Gastrocnemius medialis (tissue), 4 donors: ENCODE measurements around the gene VPS18. TPM values are rescaled to one million over a fixed set of nuclear protein-coding genes. Genes with fewer than 3 reads are reported as not detected.

Experiments used
- ATAC-seq, 2 donors: fragments of 150-250 bp; one replicate each; pipeline ENCODE4 v1.9.1; 2016
- DNase-seq, 2 donors: peaks; one replicate each; pipeline ENCODE4 v3.0.0-alpha.2; 2019
- H3K27ac ChIP-seq, 4 donors: fragments of 200-600 bp; sonication (generic); 1 replicate in 1 of 4; 2 replicates in 3 of 4; pipeline ENCODE4 v1.5.1; 2016 to 2018; ENCODE audit warnings: mild to moderate bottlenecking in 2 of 4, moderate library complexity in 1 of 4
- H3K27me3 ChIP-seq, 3 donors: fragments of 200-600 bp; sonication (generic) in 2 of 3; 1 replicate in 1 of 3; 2 replicates in 2 of 3; pipeline versions ENCODE4 v1.5.1 to v1.6.0; 2016 to 2019; ENCODE audit warnings: mild to moderate bottlenecking in 1 of 3, moderate library complexity in 1 of 3
- H3K36me3 ChIP-seq, 2 donors: fragments of 200-600 bp; sonication (generic) in 1 of 2; one replicate each; pipeline ENCODE4 v1.5.1; 2017 to 2018
- H3K4me1 ChIP-seq, 2 donors: fragments of 200-600 bp; sonication (generic) in 1 of 2; one replicate each; pipeline ENCODE4 v1.5.1; 2016 to 2017; ENCODE audit warnings: mild to moderate bottlenecking in 2 of 2
- H3K4me3 ChIP-seq, 4 donors: fragments of 200-600 bp; sonication (generic) in 3 of 4; 1 replicate in 1 of 4; 2 replicates in 3 of 4; pipeline ENCODE4 v1.5.1; 2016 to 2019; ENCODE audit warnings: mild to moderate bottlenecking in 2 of 4
- H3K9me3 ChIP-seq, 3 donors: fragments of 200-600 bp; sonication (generic) in 2 of 3; 1 replicate in 1 of 3; 2 replicates in 2 of 3; pipeline ENCODE4 v1.5.1; 2016 to 2019
- CTCF ChIP-seq, 5 experiments: fragments of 450-650 bp in 3 of 5; fragments of 200-600 bp in 2 of 5; sonication (generic) in 2 of 5; IDR thresholded peaks in 4 of 5; conservative IDR thresholded peaks in 1 of 5; 1 replicate in 4 of 5; 2 replicates in 1 of 5; pipeline ENCODE4 v1.5.1; 2016 to 2019; ENCODE audit warnings: antibody characterized with exemption in 5 of 5, mild to moderate bottlenecking in 3 of 5, moderate library complexity in 3 of 5
- POLR2A ChIP-seq, 2 donors: fragments of 450-650 bp; IDR thresholded peaks; one replicate each; pipeline ENCODE4 v1.6.1; 2017; ENCODE audit warnings: antibody characterized with exemption in 2 of 2, mild to moderate bottlenecking in 2 of 2, moderate library complexity in 2 of 2
- in situ Hi-C, 4 donors: fragments of 200-750 bp; cut with MboI; loops; one replicate each; pipeline versions ENCODE4 v1.15.0 to v1.8.0; 2017; ENCODE audit warnings: low sequenced_read_pairs in 4 of 4
- intact Hi-C: fragments of 100-400 bp; cut with DNase I; formaldehyde crosslinking; loops from one replicate; pipeline ENCODE4 v1.15.1; 2023; ENCODE audit warnings: low total_unique reads
- total RNA-seq, 4 donors: library from RNA; depleted of rRNA; stranded (reverse); fragments of >200 nt; gene quantifications; one replicate each; pipeline versions ENCODE4 v1.1.0 to v1.2.3, GENCODE V29; 2016

Gene VPS18
- total RNA-seq, 4 donors from 2014 or later, result 18.5 to 26.1 (median 19.3) TPM

- Histone ChIP-seq H3K27ac (no peak overlapping the region), H3K4me3 (no peak overlapping the region), H3K4me1 (no peaks in the 10 kb centered on the region), H3K9me3 (no peaks in the 10 kb centered on the region), H3K27me3 (peaks cover 0 to 3% (median 0%) of the 10 kb centered on the region in 3 donors), H3K36me3 (no peaks in the 10 kb centered on the region)
- ATAC-seq (no peak), DNase-seq (no peak)
- in situ Hi-C loops (no loop called here), intact Hi-C loops (no loop called here)
- TF ChIP-seq POLR2A (IDR thresholded peaks at IDR 0.05), result no peak
- no peak for TF ChIP-seq CTCF (IDR thresholded peaks at IDR 0.05 in 4 of 5, conservative IDR thresholded peaks at IDR 0.05 in 1 of 5)
Measured at GRCh38 chr15:40863660-40864270, 30.5 kb upstream of the VPS18 start.

GRCh38 chr15:40867199-40867598 lies 27.1 kb upstream of the VPS18 start:
- DNase-seq (no peak), ATAC-seq (no peak)
- no peak for TF ChIP-seq CTCF (IDR thresholded peaks at IDR 0.05 in 4 of 5, conservative IDR thresholded peaks at IDR 0.05 in 1 of 5)
- TF ChIP-seq POLR2A (IDR thresholded peaks at IDR 0.05), result no peak
- in situ Hi-C loops (no loop called here), intact Hi-C loops (no loop called here)
- no peaks in the 10 kb centered on the region for H3K36me3 ChIP-seq
- H3K4me1 ChIP-seq, result no peaks in the 10 kb centered on the region
- H3K4me3 ChIP-seq, result no peak overlapping the region
- H3K27me3 ChIP-seq, result peaks cover 0 to 3% (median under 1%) of the 10 kb centered on the region in 3 donors
- H3K9me3 ChIP-seq, result no peaks in the 10 kb centered on the region
- H3K27ac ChIP-seq, result no peak overlapping the region

DNA sequence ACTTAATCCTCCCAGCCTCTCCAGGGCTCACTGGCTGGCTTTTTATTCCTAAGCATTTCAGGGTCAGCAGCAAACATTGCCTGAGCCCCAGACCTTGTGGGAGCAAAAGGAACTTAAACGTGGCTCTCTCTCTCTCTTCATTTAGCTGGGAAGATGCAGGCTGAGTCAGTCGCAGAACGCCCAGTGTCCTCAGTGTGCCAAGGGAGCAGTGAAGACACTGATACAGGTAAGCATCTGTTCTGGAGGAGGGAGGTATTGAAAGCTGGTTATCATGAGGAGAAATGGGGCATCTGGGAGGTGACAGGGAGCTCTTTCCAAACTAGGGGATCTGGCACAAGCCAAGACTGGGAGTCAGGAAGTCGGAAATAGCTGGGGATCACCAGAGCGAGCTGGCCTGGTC lies 24.6 kb upstream of the VPS18 start:
- Histone ChIP-seq H3K36me3 (no peaks in the 10 kb centered on the region), H3K27me3 (peaks cover 0 to 11% (median 11%) of the 10 kb centered on the region in 3 donors), H3K27ac (no peak overlapping the region), H3K9me3 (no peaks in the 10 kb centered on the region), H3K4me1 (no peaks in the 10 kb centered on the region), H3K4me3 (no peak overlapping the region)
- TF ChIP-seq CTCF (IDR thresholded peaks at IDR 0.05 in 4 of 5, conservative IDR thresholded peaks at IDR 0.05 in 1 of 5), result no peak
- no peak for TF ChIP-seq POLR2A (IDR thresholded peaks at IDR 0.05)
- ATAC-seq (no peak), DNase-seq (no peak)
- intact Hi-C loops, result no loop called here
- in situ Hi-C loops, result no loop called here

DNA sequence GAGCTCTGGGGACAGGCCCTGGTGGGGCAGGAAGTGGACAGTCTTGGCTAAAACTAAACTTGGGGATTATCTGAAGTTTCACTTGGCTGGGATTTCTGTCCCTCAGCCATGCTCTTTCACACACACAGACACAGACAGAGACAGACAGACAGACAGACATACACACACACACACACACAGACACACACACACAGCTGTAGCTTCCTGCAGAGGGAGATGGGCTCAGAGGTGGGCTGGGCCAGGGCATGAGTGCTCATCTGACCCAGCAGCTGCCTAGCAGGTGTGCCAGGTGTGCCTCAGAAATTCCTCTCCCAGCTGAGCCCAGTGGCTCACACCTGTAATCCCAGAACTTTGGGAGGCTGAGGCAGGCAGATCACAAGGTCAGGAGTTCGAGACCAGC lies 23.5 kb upstream of the VPS18 start:
- TF ChIP-seq POLR2A (IDR thresholded peaks at IDR 0.05) (no peak), CTCF (IDR thresholded peaks at IDR 0.05 in 4 of 5, conservative IDR thresholded peaks at IDR 0.05 in 1 of 5) (no peak)
- Histone ChIP-seq H3K36me3 (no peaks in the 10 kb centered on the region), H3K4me3 (no peak overlapping the region), H3K9me3 (no peaks in the 10 kb centered on the region), H3K4me1 (no peaks in the 10 kb centered on the region), H3K27me3 (peaks cover 0 to 11% (median 11%) of the 10 kb centered on the region in 3 donors), H3K27ac (no peak overlapping the region)
- intact Hi-C loops (no loop called here), in situ Hi-C loops (no loop called here)
- ATAC-seq, result no peak
- no peak for DNase-seq
